Activated effector memory CD4-positive, alpha-beta T cell treated with anti-CD3 and anti-CD28 coated beads, Interleukin-2, amount 50 U/mL, for 16 hours (primary cell): ENCODE measurements around the gene YPEL3.
"Not testable (repeated sequence)": the region's sequence is repeated elsewhere in the genome, so short reads cannot be mapped to it uniquely, and the experiment has no call there.

Experiments
- DNase-seq: peaks from one replicate; pipeline ENCODE4 v3.0.0-alpha.2; 2020

The YPEL3 gene

GRCh38 chr16:30096105-30096861 lies at the start of gene YPEL3:
Gene YPEL3, minus strand, starts transcription at chr16:30096213. Its CDS starts 731 bp downstream, at chr16:30095482.
- peak; percentile 96 for DNase-seq

GRCh38 chr16:30145657-30146056 lies 49.6 kb upstream of the YPEL3 start:
- no peak for DNase-seq

- DNase-seq: no peak
Measured at GRCh38 chr16:30144917-30145316, 48.9 kb upstream of the YPEL3 start.

DNA sequence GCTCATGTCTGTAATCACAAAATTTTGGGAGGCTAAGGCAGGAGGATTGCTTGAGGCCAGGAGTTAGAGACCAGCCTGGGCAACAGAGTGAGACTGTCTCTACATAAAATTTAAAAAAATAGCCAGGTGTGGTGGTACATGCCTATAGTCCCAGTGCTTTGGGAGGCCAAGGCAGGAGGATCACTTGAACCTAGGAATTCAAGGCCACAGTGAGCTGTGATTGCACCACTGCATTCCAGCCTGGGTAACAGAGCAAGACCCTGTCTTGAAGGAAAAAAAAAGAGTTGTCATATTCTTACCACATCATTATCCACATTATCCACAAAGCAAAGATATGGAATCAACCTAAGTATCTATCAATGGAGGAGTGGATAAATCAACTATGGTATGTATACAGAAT lies 48.0 kb upstream of the YPEL3 start:
- no peak for DNase-seq

DNA sequence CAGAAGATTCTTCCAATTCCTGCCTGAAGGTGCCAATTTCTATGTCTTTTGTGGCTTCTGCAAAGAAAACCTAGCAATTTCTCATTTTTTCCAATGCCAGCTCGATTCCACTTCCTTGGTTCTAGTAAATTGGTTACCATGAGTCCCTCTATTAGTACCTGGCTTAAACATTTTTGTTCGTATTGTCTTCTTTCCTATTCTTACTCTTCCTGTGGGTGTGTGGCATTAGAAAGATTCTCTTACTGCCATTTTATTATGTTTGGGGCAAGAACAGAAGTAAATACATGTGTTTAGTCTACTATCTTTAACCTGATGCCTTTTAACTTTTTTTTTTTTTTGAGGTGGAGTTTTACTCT lies 47.3 kb upstream of the YPEL3 start:
- DNase-seq: no peak

DNA sequence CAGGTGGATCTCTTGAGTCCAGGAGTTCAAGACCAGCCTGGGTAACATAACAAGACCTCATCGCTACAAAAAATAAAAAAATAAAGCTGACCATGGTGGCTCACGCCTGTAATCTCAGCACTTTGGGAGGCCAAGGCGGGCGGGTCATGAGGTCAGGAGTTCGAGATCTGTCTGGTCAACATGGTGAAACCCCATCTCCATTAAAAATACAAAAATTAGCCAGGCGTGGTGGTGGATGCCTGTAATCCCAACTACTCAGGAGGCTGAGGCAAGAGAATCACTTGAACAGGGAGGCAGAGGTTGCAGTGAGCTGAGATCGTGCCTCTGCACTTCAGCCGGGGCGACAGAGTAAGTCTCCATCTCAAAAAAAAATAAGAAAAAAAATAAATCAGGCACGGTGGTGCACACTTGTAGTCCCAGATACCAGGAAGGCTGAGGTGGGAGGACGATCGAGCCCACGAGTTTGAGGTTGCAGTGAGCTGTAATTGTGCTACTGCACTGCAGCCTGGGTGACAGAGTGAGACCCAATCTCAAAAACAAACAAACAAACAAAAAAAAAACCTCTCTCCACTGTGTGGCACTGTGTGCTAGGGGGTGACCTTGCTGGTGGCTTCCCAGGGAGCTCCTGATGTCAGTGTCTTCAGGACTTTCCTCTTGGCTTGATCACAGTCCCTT lies 46.8 kb upstream of the YPEL3 start:
- no peak for DNase-seq

- no peak for DNase-seq
Measured at GRCh38 chr16:30141750-30142149, 45.7 kb upstream of the YPEL3 start.

- no peak for DNase-seq
Measured at GRCh38 chr16:30139583-30140481, 43.8 kb upstream of the YPEL3 start.

- DNase-seq: no peak
Measured at GRCh38 chr16:30137897-30138296, 41.9 kb upstream of the YPEL3 start.

DNA sequence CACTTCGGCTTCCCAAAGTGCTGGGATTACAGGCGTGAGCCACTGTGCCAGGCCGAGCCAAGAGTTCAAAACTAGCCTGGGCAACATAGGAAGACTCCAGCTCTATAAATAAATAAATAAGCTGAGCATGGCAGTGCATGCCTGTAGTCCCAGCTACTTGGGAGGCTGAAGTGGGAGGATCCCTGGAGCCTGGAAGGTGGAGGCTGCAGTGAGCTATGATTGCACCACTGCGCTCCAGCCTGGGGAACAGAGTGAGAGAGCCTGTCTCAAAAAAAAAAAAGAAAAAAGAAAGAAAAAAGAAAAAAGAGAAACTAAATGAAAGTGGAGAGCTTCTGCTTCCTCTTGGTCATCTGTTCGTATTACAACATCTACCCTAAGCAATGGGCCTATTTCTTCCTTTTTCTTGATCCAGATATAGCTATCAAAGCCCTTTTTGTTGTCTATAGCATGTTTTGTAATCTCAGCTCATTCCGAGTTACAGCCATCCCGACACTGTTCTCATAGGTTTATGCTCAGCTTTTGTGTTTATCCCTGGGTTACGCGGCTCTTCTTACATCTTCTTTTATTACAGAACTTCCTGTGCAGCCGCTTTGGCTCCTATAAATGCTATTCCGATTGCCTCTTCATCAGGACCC lies 41.1 kb upstream of the YPEL3 start:
- DNase-seq: no peak

- DNase-seq: no peak
Measured at GRCh38 chr16:30132591-30132990, 36.6 kb upstream of the YPEL3 start.

DNA sequence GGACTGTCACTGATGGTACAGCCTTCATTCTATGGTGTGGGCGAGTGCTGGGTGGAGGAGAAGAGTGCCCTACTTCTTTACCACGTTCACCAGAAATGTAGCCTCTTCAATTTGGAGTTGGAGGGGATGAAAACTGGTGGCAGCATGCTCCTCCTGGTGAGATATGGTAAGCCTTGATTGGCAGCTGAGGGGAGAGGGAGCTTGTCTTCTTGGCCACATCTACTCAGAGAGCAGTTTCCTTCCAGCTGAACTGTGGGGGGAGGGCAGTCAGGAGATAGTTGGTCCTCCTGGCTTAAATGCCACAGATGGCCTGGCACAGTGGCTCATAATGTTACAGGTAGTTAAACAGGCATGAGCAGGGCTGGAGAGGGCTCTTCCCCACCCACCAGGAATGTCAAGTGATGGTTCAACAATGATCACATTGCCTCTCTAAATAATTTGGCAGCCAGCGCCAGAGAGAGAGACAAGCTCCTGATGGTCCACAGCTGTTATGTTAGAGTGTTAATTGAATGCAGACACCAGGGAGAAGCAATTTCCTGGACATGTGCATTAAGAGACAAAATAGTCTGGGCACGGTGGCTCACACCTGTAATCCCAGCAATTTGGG lies 36.0 kb upstream of the YPEL3 start:
- no peak for DNase-seq

- DNase-seq: no peak
Measured at GRCh38 chr16:30127993-30128392, 32.0 kb upstream of the YPEL3 start.

DNA sequence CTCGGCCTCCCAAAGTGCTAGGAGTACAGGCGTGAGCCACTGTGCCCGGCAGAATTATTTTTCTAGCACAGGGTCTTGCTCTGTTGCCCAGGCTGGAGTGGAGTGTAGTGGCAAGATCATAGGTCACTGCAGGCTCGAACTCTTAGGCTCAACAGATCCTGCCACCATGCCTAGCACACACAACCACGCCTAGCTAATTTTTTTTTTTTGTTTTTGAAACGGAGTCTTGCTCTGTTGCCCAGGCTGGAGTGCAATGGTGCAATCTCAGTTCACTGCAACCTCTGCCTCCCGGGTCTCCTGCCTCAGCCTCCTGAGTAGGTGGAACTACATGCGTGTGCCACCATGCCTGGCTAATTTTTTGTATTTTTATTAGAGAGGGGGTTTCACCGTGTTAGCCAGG lies 29.7 kb upstream of the YPEL3 start:
- not testable (repeated sequence) for DNase-seq

DNA sequence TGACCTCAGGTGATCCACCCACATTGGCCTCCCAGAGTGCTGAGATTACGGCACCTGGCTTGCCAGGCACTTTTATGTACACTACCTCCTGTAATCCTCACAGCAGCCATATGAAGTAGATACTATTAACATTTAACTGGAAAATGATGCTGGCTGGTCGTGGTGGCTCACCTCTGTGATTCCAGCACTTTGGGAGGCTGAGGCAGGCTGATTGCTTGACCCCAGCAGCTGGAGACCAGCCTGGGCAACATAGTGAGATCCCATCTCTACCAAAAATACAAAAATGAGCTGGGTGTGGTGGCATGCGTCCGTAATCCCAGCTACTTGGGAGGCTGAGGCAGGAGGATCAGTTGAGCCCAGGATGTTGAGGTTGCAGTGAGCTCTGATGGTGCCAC lies 29.0 kb upstream of the YPEL3 start:
- no peak for DNase-seq

DNA sequence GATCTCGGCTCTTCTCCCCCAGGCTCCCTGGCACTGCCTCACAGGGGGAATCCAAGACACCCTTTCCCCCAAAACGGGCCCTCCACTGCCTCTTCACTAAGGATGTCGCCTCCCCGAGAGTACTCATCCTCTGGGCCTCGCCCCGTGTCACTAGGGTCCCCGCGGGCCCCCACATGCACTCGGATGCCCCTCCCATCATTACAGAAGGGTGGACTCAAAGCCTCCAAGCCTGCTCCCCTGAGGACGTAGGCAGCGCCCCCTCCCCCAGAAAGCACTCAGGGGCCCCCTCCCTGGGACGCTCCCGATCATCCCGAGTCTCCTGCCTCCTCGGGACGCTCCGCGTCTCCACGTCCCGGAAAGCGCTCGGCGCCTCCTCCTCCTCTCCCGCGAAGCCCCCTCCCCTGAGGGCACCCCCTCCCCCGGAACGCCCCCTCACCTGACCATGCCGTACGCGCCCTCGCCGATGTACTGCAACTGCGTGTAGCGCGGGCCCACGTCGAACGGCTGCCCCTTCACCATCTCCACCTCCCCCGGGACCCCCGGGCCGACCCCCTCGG lies 26.7 kb upstream of the YPEL3 start:
- DNase-seq: peak; percentile 70

- DNase-seq: no peak
Measured at GRCh38 chr16:30121741-30122571, 25.9 kb upstream of the YPEL3 start.

- no peak for DNase-seq
Measured at GRCh38 chr16:30120340-30121105, 24.5 kb upstream of the YPEL3 start.

DNA sequence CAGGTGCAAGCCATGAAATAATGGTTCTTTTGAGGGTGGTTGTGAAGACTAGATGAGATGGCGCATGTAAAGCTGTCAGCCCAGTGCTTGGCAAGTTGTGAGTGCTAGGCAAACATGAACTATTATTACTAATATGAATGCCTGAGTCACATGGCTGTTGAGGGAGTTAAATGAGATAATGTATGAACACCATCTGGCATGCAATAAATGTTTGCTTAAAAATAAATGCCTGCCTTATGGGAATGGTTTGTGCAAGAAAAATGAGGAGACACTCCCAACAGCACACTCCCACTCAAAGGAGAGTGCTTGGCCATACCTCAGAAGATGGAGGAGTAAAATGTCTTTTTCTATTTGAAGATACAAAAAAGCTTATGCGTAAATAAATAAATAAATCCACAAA lies 23.4 kb upstream of the YPEL3 start:
- DNase-seq: no peak

DNA sequence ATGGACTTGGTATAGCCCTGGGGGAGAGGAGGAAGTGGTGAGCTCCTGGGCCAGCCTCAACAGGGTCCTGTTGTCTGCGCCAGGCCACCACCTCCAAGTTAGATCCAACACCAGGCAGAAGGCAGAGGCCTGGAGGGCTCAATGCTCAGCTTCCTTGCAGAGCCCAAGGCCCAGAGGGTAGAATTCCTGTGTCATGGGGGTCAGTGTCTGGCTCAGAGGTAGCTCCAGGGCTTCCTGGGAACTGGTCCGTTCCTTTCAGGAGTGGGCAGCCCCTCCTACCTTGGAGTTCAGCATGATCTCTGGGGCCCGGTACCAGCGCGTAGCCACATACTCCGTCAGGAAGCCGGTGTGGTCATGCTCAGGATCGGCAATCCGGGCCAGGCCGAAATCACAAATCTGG lies 21.8 kb upstream of the YPEL3 start:
- DNase-seq: no peak
